D721Med (cell line): ENCODE measurements around the gene CRAT.

Experiments used
- DNase-seq: peaks from one replicate; pipeline ENCODE4 v3.0.0; 2011; ENCODE audit warnings: low spot score; ENCODE audit not compliant: insufficient read length
- FAIRE-seq: peaks from 2 replicates; lab custom pipeline; 2011; peaks lifted over from hg19 to GRCh38; lab: Jason Lieb, UNC
- CTCF ChIP-seq: IDR thresholded peaks from 2 replicates; pipeline ENCODE4 v1.5.1; 2012; ENCODE audit warnings: mild to moderate bottlenecking, control low read depth; ENCODE audit not compliant: insufficient read depth; ENCODE audit errors: missing control alignments

The CRAT gene

GRCh38 chr9:129138144-129138462, 27.5 kb upstream of the CRAT start:
- FAIRE-seq = no peak
- TF ChIP-seq CTCF = no peak
- DNase-seq = no peak

GRCh38 chr9:129137292-129138143, 26.9 kb upstream of the CRAT start:
- no peak for FAIRE-seq
- no peak for DNase-seq
- no peak for TF ChIP-seq CTCF

- FAIRE-seq (no peak), DNase-seq (no peak)
- TF ChIP-seq CTCF = no peak
Measured at GRCh38 chr9:129136446-129137035, 25.9 kb upstream of the CRAT start.

- no peak for FAIRE-seq
- TF ChIP-seq CTCF = no peak
- DNase-seq = no peak
Measured at GRCh38 chr9:129135476-129135875, 24.9 kb upstream of the CRAT start.

- TF ChIP-seq CTCF = no peak
- DNase-seq (no peak), FAIRE-seq (no peak)
Measured at GRCh38 chr9:129133082-129133481, 22.5 kb upstream of the CRAT start.

GRCh38 chr9:129131300-129132145, 20.9 kb upstream of the CRAT start:
- TF ChIP-seq CTCF = peak; percentile 80
- DNase-seq = peak; percentile 93
- FAIRE-seq = no peak
